ENCODE measurements around the gene CDR2. TPM values are rescaled to one million over a fixed set of nuclear protein-coding genes. Genes with fewer than 3 reads are reported as not detected.

The CDR2 gene
- total and polyA plus RNA-seq, 9 of the 15 experiments (the other 6 are each of a cell fraction or from before 2014, with no cell fraction given) = 4.6 to 30.3 (median 19.9) TPM

- TF ChIP-seq THAP7 (CRISPR knock-in tag; IDR thresholded peaks at IDR 0.05) (no peak), FIP1L1 (IDR thresholded peaks at IDR 0.05; ENCODE audit: low read depth, low read length, poor library complexity, severe bottlenecking) (no peak), IFI16 (CRISPR knock-in tag; IDR thresholded peaks at IDR 0.05) (no peak), LCOR (CRISPR knock-in tag; IDR thresholded peaks at IDR 0.05) (no peak), MTA2 (IDR thresholded peaks at IDR 0.05; ENCODE audit: low read depth) (no peak), FOXP1 (CRISPR knock-in tag; IDR thresholded peaks at IDR 0.05) (no peak), CHD1 (IDR thresholded peaks at IDR 0.05; ENCODE audit: low read length) (no peak), NFIC (IDR thresholded peaks at IDR 0.05) (no peak), DEAF1 (CRISPR knock-in tag; IDR thresholded peaks at IDR 0.05) (no peak), MAX (CRISPR knock-in tag; IDR thresholded peaks at IDR 0.05) (no peak; the same call in 1 of the 2 replicates), MBD1 (CRISPR knock-in tag; IDR thresholded peaks at IDR 0.05) (no peak), SMAD3 (CRISPR knock-in tag; conservative IDR thresholded peaks at IDR 0.05) (no peak), HBP1 (CRISPR knock-in tag; IDR thresholded peaks at IDR 0.05) (no peak), CBX8 (IDR thresholded peaks at IDR 0.05; ENCODE audit: borderline replicate concordance, extremely low read depth, low read depth, low read length, poor library complexity, severe bottlenecking) (no peak), ZNF408 (CRISPR knock-in tag; IDR thresholded peaks at IDR 0.05; ENCODE audit: low read depth) (no peak), BHLHE40 (IDR thresholded peaks at IDR 0.05; ENCODE audit: low read length) (no peak), POLR2B (IDR thresholded peaks at IDR 0.05; ENCODE audit: low read depth, partially characterized antibody) (no peak), BACH1 (tag; IDR thresholded peaks at IDR 0.05) (no peak)
Measured at GRCh38 chr16:22353191-22353919, 21.1 kb downstream of the CDR2 start (continued).
